Hair follicle dermal papilla cell (primary cell): ENCODE results near the gene RBL1. TPM values are rescaled to one million over a fixed set of nuclear protein-coding genes. Genes with fewer than 3 reads are reported as not detected.

Experiments
- small RNA-seq: library from RNA; depleted of rRNA; stranded (forward); fragments of <200 nt; gene quantifications from one replicate; pipeline ENCODE3, GENCODE V24; 2012
- total RNA-seq: library from RNA; depleted of rRNA; stranded (reverse); fragments of >200 nt; gene quantifications from 2 replicates; pipeline ENCODE4 v1.2.3, GENCODE V29; 2012

RBL1 gene
- 6.6 and 10.1 TPM in 2 replicates for total RNA-seq

DNA sequence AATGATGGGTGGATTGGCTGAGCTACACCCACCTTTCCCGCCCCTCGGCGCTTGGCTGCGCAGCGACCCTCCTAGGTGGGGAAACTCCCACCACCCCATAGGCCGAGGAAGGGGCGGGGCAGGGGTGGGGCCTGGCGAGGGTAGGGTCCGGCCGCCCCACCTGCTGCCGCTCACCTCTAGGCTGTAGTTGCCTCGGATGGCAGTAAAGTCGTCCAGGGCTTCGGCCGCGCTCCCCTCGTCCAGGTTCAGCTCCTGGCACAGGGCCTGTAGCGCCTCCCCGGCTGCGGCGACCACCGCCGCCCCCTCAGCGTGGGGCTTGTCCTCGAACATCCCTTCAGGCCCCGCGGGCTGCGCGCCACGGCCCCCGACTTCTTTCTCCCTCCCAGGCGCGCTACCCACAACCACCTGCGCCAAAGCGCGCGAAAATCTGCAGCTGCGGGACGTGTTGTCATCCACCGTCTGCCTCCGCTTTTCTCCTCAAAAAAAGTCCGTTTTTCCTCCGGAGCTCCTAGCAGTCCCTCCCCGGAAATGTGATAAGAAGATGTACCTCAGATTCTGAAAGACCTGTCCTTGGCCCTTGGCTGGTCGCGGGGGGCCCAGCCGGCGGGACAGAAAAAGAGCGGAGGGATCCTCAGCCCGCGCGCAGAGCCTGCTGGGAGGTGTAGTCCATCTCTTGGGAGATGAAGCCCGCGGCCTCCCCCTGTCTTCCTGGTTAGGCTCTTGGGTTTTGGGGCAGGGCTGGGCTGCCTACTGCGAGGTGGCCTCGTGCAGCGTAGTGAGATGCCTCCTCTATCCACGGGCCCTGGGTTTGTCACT lies at the start of gene RBL1:
Gene RBL1 (minus strand): TSS at position 399 of the 816 bp plus-strand sequence. CDS start 69 bp downstream, at position 330.

GRCh38 chr20:36951198-36951978 lies 144.4 kb downstream of the RBL1 start, which contains the start of gene SAMHD1:
Gene SAMHD1, minus strand, starts transcription at chr20:36951708. Its CDS starts 65 bp downstream, at chr20:36951643.

Small RNAs within 50 kb of the gene (small RNA-seq; reads per million reads assigned to genes)
- not detected for gene RPS3AP3

Other genes with a start within 250 kb of the RBL1 start
- 0.49 and 0.97 TPM in 2 replicates for gene TLDC2, start 219.9 kb downstream of the RBL1 start, total RNA-seq
- 44.3 and 61.3 TPM in 2 replicates for gene SAMHD1, start 144.3 kb downstream of the RBL1 start, total RNA-seq
- gene RPN2, start 83.3 kb upstream of the RBL1 start, total RNA-seq, result 210 and 217 TPM in 2 replicates
- 1.6 and 2.8 TPM in 2 replicates for gene MROH8, start 83.6 kb upstream of the RBL1 start, total RNA-seq
- not detected in 2 replicates for gene GHRH, start 165.8 kb upstream of the RBL1 start, total RNA-seq
- gene MANBAL, start 193.7 kb upstream of the RBL1 start, total RNA-seq, result 11.8 and 12.7 TPM in 2 replicates